ENCODE measurements around the gene HMGN1. TPM values are rescaled to one million over a fixed set of nuclear protein-coding genes. Genes with fewer than 3 reads are reported as not detected.
A peak's percentile ranks its signal among the peaks of the same experiment; 100 is the strongest.
"Not testable (repeated sequence)": the region's sequence is repeated elsewhere in the genome, so short reads cannot be mapped to it uniquely, and the experiment has no call there.

Gene HMGN1
- polyA plus RNA-seq, 1 donor from 2014 or later: 2,070 TPM

- Histone ChIP-seq H4K20me1 (ENCODE audit: insufficient read depth) (no peaks in the 10 kb centered on the region), H3K4me3 (ENCODE audit: low read length) (no peak overlapping the region), H3K9me3 (ENCODE audit: low read length) (no peaks in the 10 kb centered on the region), H3K27ac (ENCODE audit: low read length) (no peak overlapping the region), H3K9me2 (ENCODE audit: insufficient read depth, low read length) (no peaks in the 10 kb centered on the region), H2AFZ (ENCODE audit: low read depth, low read length) (no peak overlapping the region), H3K79me2 (replicated peaks; ENCODE audit: insufficient read depth, low read length) (peaks cover 37% of the 10 kb centered on the region), H3K4me2 (ENCODE audit: low read length) (no peak overlapping the region), H3K27me3 (ENCODE audit: insufficient read depth, low read depth, low read length) (no peaks in the 10 kb centered on the region), H3K36me3 (ENCODE audit: insufficient read depth, low read length) (no peaks in the 10 kb centered on the region), H3K9ac (ENCODE audit: low read length) (no peak overlapping the region), H3F3A (ENCODE audit: insufficient read depth, low read length, poor library complexity, severe bottlenecking) (no peaks in the 10 kb centered on the region)
- no peak for TF ChIP-seq TAF1 (IDR thresholded peaks at IDR 0.05; ENCODE audit: low read depth)
- TF ChIP-seq POLR2AphosphoS5 (IDR thresholded peaks at IDR 0.05): no peak
- no peak for TF ChIP-seq MXI1 (conservative IDR thresholded peaks at IDR 0.05; ENCODE audit: poor library complexity, severe bottlenecking)
- TF ChIP-seq EZH2 (IDR thresholded peaks at IDR 0.05; ENCODE audit: borderline replicate concordance, insufficient read depth, low read length, poor library complexity, severe bottlenecking): no peak
- TF ChIP-seq RAD21 (conservative IDR thresholded peaks at IDR 0.05): no peak
- no peak for TF ChIP-seq SMC3 (conservative IDR thresholded peaks at IDR 0.05; ENCODE audit: poor library complexity)
- TF ChIP-seq CTCF (IDR thresholded peaks at IDR 0.05; ENCODE audit: poor library complexity, severe bottlenecking): no peak
- no peak for TF ChIP-seq EP300 (conservative IDR thresholded peaks at IDR 0.05; ENCODE audit: poor library complexity, severe bottlenecking)
- no peak for TF ChIP-seq REST (IDR thresholded peaks at IDR 0.05; ENCODE audit: borderline replicate concordance)
These were observed 35.9 kb upstream of the HMGN1 start for GRCh38 chr21:39384674-39385298.

- H3K27me3 ChIP-seq (ENCODE audit: insufficient read depth, low read depth, low read length); H4K20me1 ChIP-seq (ENCODE audit: insufficient read depth); H3K9me3 ChIP-seq (ENCODE audit: low read length); H3F3A ChIP-seq (ENCODE audit: insufficient read depth, low read length, poor library complexity, severe bottlenecking); H3K27ac ChIP-seq (ENCODE audit: low read length); H3K9ac ChIP-seq (ENCODE audit: low read length); H3K36me3 ChIP-seq (ENCODE audit: insufficient read depth, low read length); H3K9me2 ChIP-seq (ENCODE audit: insufficient read depth, low read length); H3K4me2 ChIP-seq (ENCODE audit: low read length); H2AFZ ChIP-seq (ENCODE audit: low read depth, low read length): not testable (repeated sequence)
- Histone ChIP-seq H3K4me3 (ENCODE audit: low read length) (peak overlapping the region; percentile 100), H3K79me2 (replicated peaks; ENCODE audit: insufficient read depth, low read length) (peaks cover 22% of the 10 kb centered on the region)
These were observed 33.2 kb upstream of the HMGN1 start for GRCh38 chr21:39382096-39382495.

Data from neural cell (in vitro differentiated cells).